CD14-positive monocyte (primary cell): Measurements from ENCODE around the gene CELSR1. TPM values are rescaled to one million over a fixed set of nuclear protein-coding genes. Genes with fewer than 3 reads are reported as not detected.

Experiments
- DNase-seq, 3 donors: peaks; one replicate each; pipeline ENCODE4 v3.0.0-alpha.2; 2011 to 2022
- H2AFZ ChIP-seq: 2 replicates; pipeline ENCODE4 v1.6.0; 2012; ENCODE audit warnings: mild to moderate bottlenecking, low read depth, low read length, inconsistent platforms; ENCODE audit not compliant: insufficient read depth, poor library complexity, severe bottlenecking
- H3K27ac ChIP-seq, 2 donors: 1 replicate in 1 of 2; 2 replicates in 1 of 2; pipeline ENCODE4 v1.5.1; 2012 to 2013; ENCODE audit warnings: low read length in 2 of 2, control low read depth in 1 of 2, inconsistent platforms in 1 of 2, low read depth in 1 of 2, mild to moderate bottlenecking in 1 of 2
- H3K27me3 ChIP-seq, 2 donors: one replicate each; pipeline versions ENCODE4 v1.6.0 to v1.6.1; 2011 to 2013; ENCODE audit warnings: low read length in 2 of 2; ENCODE audit not compliant: control insufficient read depth in 2 of 2, insufficient read depth in 2 of 2
- H3K36me3 ChIP-seq, 2 donors: replicated peaks in 1 of 2; 1 replicate in 1 of 2; 2 replicates in 1 of 2; pipeline versions ENCODE4 v1.5.1 to v1.6.1; 2012 to 2013; ENCODE audit warnings: low read length in 2 of 2, control low read depth in 1 of 2, inconsistent platforms in 1 of 2, mild to moderate bottlenecking in 1 of 2; ENCODE audit not compliant: insufficient read depth in 2 of 2, control insufficient read depth in 1 of 2
- H3K4me1 ChIP-seq, 2 donors: 1 replicate in 1 of 2; 2 replicates in 1 of 2; pipeline versions ENCODE4 v1.5.1 to v1.6.1; 2012 to 2013; ENCODE audit warnings: low read length in 2 of 2, control low read depth in 1 of 2, inconsistent platforms in 1 of 2, mild to moderate bottlenecking in 1 of 2, moderate library complexity in 1 of 2; ENCODE audit not compliant: insufficient read depth in 2 of 2, control insufficient read depth in 1 of 2
- H3K4me2 ChIP-seq: replicated peaks from 2 replicates; pipeline ENCODE3; 2012; ENCODE audit warnings: low read length, moderate library complexity, mild to moderate bottlenecking; ENCODE audit not compliant: poor library complexity, severe bottlenecking; ENCODE audit errors: extremely low read depth
- H3K4me3 ChIP-seq, 3 experiments: fragments of 200-600 bp in 1 of 3; sonication (generic) in 1 of 3; replicated peaks in 1 of 3; 1 replicate in 2 of 3; 2 replicates in 1 of 3; pipeline ENCODE4 v1.5.1; 2011 to 2013; ENCODE audit warnings: low read length in 3 of 3, mild to moderate bottlenecking in 3 of 3, control low read depth in 2 of 3, low read depth in 2 of 3, inconsistent platforms in 1 of 3, moderate library complexity in 1 of 3
- H3K79me2 ChIP-seq: 2 replicates; pipeline ENCODE4 v1.6.0; 2012; ENCODE audit warnings: mild to moderate bottlenecking, control low read depth, inconsistent platforms, low read length, moderate library complexity; ENCODE audit not compliant: insufficient read depth
- H3K9ac ChIP-seq: 2 replicates; pipeline ENCODE4 v1.6.0; 2017; ENCODE audit warnings: low read length, mild to moderate bottlenecking; ENCODE audit not compliant: insufficient read depth, poor library complexity, severe bottlenecking
- H3K9me3 ChIP-seq, 2 donors: replicated peaks in 1 of 2; 1 replicate in 1 of 2; 2 replicates in 1 of 2; pipeline versions ENCODE4 v1.5.1 to v1.6.1; 2012 to 2013; ENCODE audit warnings: low read length in 2 of 2, control low read depth in 1 of 2; ENCODE audit not compliant: control insufficient read depth in 1 of 2, insufficient read depth in 1 of 2
- H4K20me1 ChIP-seq: 2 replicates; pipeline ENCODE4 v1.6.0; 2012; ENCODE audit warnings: mild to moderate bottlenecking, low read length, control low read depth, moderate library complexity; ENCODE audit not compliant: insufficient read depth
- H3K27ac Mint-ChIP-seq, 7 donors: one replicate each; pipeline ENCODE4 v1.8.0; 2020; ENCODE audit warnings: mild to moderate bottlenecking in 7 of 7, mixed read lengths in 7 of 7, moderate library complexity in 6 of 7, inconsistent platforms in 2 of 7
- H3K27me3 Mint-ChIP-seq, 3 donors: one replicate each; pipeline ENCODE4 v1.8.0; 2021 to 2022; ENCODE audit warnings: low read depth in 3 of 3, mild to moderate bottlenecking in 3 of 3, mixed read lengths in 3 of 3, moderate library complexity in 3 of 3, inconsistent platforms in 1 of 3
- H3K36me3 Mint-ChIP-seq, 2 donors: one replicate each; pipeline ENCODE4 v1.8.0; 2020; ENCODE audit warnings: mixed read lengths in 2 of 2, inconsistent platforms in 1 of 2, mild to moderate bottlenecking in 1 of 2
- H3K4me1 Mint-ChIP-seq: one replicate; pipeline ENCODE4 v1.8.0; 2020; ENCODE audit warnings: mild to moderate bottlenecking, mixed read lengths
- H3K4me3 Mint-ChIP-seq, 2 donors: one replicate each; pipeline ENCODE4 v1.8.0; 2020; ENCODE audit warnings: mild to moderate bottlenecking in 2 of 2, mixed read lengths in 2 of 2, moderate library complexity in 1 of 2
- H3K9me3 Mint-ChIP-seq, 7 donors: one replicate each; pipeline ENCODE4 v1.8.0; 2020 to 2022; ENCODE audit warnings: mixed read lengths in 7 of 7, mild to moderate bottlenecking in 6 of 7, moderate library complexity in 6 of 7, inconsistent platforms in 2 of 7
- WGBS: methylation state at CpG from one replicate; pipeline ENCODE4 v1.1.5; 2013; ENCODE audit warnings: missing lambda C conversion rate; ENCODE audit not compliant: insufficient coverage; 5-methylcytosine and 5-hydroxymethylcytosine counted together
- intact Hi-C, 2 donors: fragments of 100-400 bp; cut with micrococcal nuclease; formaldehyde crosslinking; loops; one replicate each; pipeline versions ENCODE4 v1.15.0 to v1.15.1; 2023
- polyA plus RNA-seq, 3 donors: library from polyadenylated mRNA; depleted of rRNA in 1 of 3; unstranded in 2 of 3; stranded (reverse) in 1 of 3; fragments of 300-500 nt in 2 of 3; fragments of >200 nt in 1 of 3; fragmentation: Illumina TruSeq in 2 of 3; gene quantifications; 1 replicate in 2 of 3; 2 replicates in 1 of 3; pipeline ENCODE4 v1.2.3, GENCODE V29; 2012 to 2021
- TF ChIP-seq, protein P1 (sequence below): fragments of 200-600 bp; IDR thresholded peaks from one replicate; pipeline ENCODE4 v1.8.0; 2022; ENCODE audit warnings: antibody characterized with exemption, mild to moderate bottlenecking

Gene CELSR1
- polyA plus RNA-seq, 3 donors, result 0.16 TPM; not detected in 2

DNA sequence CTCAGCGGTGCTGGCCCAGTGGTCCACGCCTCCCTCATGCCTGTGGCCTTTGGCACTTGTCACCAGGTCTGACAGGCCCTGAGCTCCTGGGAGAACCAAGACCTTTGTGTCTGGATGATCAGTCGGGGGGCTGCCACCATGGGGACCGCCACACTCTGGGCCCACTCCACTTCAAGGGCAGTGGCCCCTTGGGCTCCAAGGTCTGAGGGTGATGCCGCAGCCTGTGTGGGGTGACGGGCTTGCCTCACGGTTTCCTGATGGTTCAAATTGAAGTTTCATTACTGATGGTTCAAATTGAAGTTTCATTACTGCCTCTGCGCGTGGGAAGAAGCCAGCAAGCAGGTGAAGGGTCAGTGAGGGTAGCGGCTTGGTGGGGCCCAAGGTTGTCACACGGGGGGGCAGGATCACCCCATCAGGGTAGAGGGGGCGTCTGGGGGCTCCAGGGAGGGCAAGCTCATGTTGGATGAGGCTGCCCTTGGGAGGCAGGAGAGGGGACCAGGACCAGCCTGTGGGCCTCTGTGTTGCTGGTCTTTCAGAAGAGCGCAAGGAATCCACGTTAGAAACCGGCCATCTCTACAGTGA lies 174.4 kb downstream of the CELSR1 start:
- TF ChIP-seq, protein P1, sequence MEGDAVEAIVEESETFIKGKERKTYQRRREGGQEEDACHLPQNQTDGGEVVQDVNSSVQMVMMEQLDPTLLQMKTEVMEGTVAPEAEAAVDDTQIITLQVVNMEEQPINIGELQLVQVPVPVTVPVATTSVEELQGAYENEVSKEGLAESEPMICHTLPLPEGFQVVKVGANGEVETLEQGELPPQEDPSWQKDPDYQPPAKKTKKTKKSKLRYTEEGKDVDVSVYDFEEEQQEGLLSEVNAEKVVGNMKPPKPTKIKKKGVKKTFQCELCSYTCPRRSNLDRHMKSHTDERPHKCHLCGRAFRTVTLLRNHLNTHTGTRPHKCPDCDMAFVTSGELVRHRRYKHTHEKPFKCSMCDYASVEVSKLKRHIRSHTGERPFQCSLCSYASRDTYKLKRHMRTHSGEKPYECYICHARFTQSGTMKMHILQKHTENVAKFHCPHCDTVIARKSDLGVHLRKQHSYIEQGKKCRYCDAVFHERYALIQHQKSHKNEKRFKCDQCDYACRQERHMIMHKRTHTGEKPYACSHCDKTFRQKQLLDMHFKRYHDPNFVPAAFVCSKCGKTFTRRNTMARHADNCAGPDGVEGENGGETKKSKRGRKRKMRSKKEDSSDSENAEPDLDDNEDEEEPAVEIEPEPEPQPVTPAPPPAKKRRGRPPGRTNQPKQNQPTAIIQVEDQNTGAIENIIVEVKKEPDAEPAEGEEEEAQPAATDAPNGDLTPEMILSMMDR, result no peak
- no peaks in the 10 kb centered on the region for H3K9me3 ChIP-seq
- H3K36me3 ChIP-seq, result peaks cover 0 to 2% of the 10 kb centered on the region in 2 donors
- WGBS, result 92% methylated on average over 15 of the region's 15 CpGs
- H3K27me3 Mint-ChIP-seq, result peaks cover 2 to 10% (median 7%) of the 10 kb centered on the region in 3 donors
- no peaks in the 10 kb centered on the region for H4K20me1 ChIP-seq
- no peak overlapping the region for H3K9ac ChIP-seq
- no peak overlapping the region for H3K27ac ChIP-seq
- DNase-seq, result no peak
- no peak overlapping the region for H2AFZ ChIP-seq
- no peak overlapping the region for H3K27ac Mint-ChIP-seq
- peaks cover 0 to 10% of the 10 kb centered on the region in 2 donors for H3K27me3 ChIP-seq
- H3K4me1 Mint-ChIP-seq, result peaks cover 3% of the 10 kb centered on the region
- no peaks in the 10 kb centered on the region for H3K79me2 ChIP-seq
- peaks cover 0 to 3% (median 0%) of the 10 kb centered on the region in 7 donors for H3K9me3 Mint-ChIP-seq
- no peak overlapping the region for H3K4me3 ChIP-seq
- peaks cover 11 to 12% of the 10 kb centered on the region in 2 donors for H3K36me3 Mint-ChIP-seq
- no peak overlapping the region for H3K4me2 ChIP-seq
- intact Hi-C loops, result no loop called here
- H3K4me3 Mint-ChIP-seq, result no peak overlapping the region
- no peaks in the 10 kb centered on the region for H3K4me1 ChIP-seq

DNA sequence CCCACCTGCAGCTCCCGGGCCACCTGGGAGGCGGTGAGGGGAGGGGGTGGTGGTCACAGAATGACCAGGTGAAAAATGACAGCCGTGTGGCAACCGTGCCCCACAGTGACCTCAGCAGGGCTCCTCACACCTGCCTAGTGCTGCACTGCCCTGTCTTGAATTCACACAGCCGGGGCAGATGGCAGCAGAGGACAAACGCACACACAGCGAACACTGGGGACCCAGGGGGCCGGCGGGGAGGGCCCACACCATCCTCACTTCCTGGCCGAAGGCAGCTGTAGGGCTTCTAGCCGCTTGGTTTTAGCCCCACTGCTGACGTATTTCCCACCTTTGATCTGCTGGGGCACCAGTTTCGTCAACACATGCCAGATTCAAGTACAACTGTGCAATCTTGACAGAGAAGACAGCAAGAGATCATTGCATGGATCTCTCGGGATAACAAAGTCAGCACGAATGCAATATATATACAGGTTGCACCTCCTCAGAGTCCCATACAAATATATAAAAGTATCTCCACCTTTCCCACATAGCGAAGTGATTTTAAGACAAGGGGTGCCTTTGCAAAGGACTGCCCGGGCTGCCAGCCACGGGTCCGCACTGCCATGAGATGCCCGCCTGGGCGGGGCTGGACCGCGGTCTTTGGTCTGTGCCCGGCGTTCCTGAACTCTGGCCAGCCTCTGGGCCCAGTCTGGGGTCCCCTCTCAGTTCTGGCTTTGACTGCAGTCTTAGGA lies 175.1 kb downstream of the CELSR1 start:
- TF ChIP-seq, protein P1, result no peak
- Histone ChIP-seq H4K20me1 (no peaks in the 10 kb centered on the region), H3K4me3 (no peak overlapping the region), H2AFZ (no peak overlapping the region), H3K9ac (no peak overlapping the region), H3K27me3 (peaks cover 0 to 10% of the 10 kb centered on the region in 2 donors), H3K9me3 (no peaks in the 10 kb centered on the region), H3K27ac (no peak overlapping the region), H3K36me3 (peaks cover 3% of the 10 kb centered on the region in 2 donors), H3K4me1 (no peaks in the 10 kb centered on the region), H3K79me2 (no peaks in the 10 kb centered on the region), H3K4me2 (no peak overlapping the region)
- Mint-ChIP-seq H3K4me3 (no peak overlapping the region), H3K36me3 (peaks cover 13 to 14% of the 10 kb centered on the region in 2 donors), H3K9me3 (peaks cover 0 to 3% (median 0%) of the 10 kb centered on the region in 7 donors), H3K27ac (no peak overlapping the region), H3K4me1 (no peaks in the 10 kb centered on the region), H3K27me3 (peaks cover 2 to 13% (median 6%) of the 10 kb centered on the region in 3 donors)
- 68% methylated on average over 25 of the region's 25 CpGs for WGBS
- DNase-seq, result no peak
- intact Hi-C loops, result no loop called here
